Anterior cingulate cortex (tissue), 58 donors: ENCODE measurements around the gene DNAH9.

Experiments used
- DNase-seq, 58 donors: peaks; one replicate each; lab custom pipeline; 2025; lab: John Stamatoyannopoulos, UW

Gene DNAH9

GRCh38 chr17:11608396-11608795 is 10.1 kb downstream of the DNAH9 start:
- DNase-seq, result peak in 4 of 58 donors; percentile 1 to 17 (median 6)

- DNase-seq, result peak in 1 of 58 donors; percentile 1
Measured at GRCh38 chr17:11610999-11611566, 12.8 kb downstream of the DNAH9 start.

GRCh38 chr17:11612956-11613355 is 14.7 kb downstream of the DNAH9 start:
- DNase-seq, result no peak

DNA sequence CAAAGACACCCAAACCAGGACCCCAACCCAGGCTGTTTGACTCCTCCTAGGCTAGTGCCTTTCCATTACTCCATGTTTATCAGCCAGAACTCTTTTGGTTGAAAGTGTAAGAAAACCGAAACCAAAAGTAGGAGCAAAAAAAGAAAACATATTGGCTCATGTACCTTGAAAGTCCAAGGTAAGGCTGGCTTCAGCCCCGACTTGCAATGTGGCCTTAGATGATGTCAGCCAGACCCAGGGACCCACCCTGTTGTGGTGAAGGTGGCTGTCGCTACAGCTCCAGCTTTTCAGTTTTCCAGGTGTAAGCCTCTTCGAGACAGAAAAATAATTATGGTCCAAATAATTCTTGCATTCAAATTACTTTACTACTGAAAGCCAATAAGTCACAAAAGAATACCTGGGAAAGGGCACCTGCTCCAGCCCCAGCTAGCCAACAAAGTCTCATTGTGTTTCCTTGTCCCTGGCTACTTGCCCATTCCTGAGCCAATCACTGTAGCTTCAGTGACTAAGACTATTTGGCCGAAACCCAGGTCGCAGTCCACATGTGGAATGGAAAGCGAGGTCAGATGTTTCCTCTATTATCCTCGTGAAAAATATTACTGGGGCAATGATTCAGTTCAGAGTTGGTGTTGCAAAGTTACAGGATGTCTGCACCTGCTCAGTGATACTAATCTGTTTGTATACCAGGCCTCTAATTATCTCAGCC is 20.7 kb downstream of the DNAH9 start:
- DNase-seq, result peak in 1 of 58 donors; percentile 68

DNA sequence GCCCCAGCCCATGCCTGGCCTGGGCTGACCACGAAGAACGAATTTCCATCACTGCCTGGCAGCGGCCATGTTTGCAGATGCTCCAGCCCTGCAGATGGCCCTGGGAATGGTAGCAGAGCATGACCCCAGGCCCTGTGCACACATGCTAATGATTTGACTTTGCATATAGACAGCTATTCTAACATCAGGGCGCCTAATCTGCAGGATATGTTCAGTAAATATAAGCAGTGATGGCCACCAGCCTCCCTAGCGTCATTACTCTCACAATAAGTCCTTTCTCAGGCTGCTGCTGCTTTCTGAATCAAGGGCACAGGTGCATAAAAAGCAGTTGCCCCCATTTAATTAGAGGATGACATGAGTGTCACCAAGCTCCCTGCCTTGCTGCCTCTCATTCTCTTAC is 24.2 kb downstream of the DNAH9 start:
- DNase-seq, result no peak

DNA sequence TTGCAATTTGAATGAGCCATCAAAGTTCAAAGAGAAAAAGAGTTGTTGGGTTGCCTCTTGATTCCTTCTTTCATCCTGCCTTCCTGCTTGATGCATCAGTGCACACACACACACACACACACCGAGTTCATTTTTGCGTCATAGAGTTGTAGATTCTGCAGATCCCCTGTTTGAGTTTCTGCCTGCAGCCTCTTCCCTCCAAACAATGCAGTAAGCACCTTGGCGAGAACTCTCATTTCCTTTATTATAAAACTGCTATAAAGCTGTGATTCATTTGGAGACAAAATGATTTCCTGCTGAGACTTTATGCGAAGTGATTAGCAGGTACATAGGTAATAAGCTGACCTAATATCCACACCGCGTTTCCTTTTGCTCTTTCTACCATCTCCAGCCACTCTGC is 26.7 kb downstream of the DNAH9 start:
- no peak for DNase-seq

DNA sequence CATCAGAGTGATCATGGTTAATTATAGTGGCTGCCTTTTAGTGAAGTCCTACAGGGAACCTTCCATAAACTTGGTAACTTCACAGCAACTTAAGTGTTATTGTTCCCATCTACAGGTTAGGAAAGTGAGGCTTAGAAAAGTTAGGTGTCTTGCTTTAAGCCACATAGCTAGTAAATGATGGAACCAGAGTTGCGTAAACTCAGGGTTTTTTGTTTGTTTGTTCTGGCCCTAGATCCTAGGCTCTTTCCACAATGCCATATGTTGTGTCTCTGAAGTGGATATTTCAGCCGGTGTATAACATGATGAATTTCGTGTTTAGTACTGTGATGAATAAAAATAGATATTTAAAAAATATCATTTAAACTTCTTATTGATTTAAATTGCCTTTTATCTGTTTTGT is 27.6 kb downstream of the DNAH9 start:
- DNase-seq, result no peak

DNA sequence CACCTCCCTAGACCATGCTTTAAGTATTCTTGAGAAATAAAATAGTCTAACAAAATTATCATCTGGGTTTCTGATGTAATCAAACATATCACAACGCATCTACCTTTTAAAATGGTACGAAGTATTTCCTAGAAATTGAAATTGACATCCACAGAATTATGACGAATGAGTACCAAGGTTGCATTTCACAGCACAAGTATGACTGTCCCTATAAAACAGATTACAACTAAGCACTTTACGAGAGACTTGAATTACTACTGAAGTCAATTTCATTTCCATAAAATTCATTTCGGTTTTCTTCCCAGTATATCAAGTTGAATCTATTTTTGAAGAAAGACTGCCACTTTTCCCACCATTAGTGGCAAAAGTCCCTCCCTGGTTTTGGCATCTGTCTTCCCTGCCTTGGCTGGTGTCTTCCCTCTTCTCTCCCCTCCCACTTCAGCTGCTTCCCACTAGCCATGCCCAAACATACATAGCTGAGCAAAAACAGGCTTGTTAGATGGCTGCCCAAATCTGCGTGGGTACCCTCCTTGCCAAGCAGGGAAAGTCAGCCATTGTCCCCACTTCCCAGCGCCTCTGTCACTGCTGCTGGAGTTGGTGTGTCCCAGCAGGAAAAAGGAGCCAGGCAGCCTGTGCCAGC is 29.2 kb downstream of the DNAH9 start:
- no peak for DNase-seq

GRCh38 chr17:11628374-11628773 is 30.1 kb downstream of the DNAH9 start:
- DNase-seq, result no peak

- no peak for DNase-seq
Measured at GRCh38 chr17:11628831-11629230, 30.6 kb downstream of the DNAH9 start.

DNA sequence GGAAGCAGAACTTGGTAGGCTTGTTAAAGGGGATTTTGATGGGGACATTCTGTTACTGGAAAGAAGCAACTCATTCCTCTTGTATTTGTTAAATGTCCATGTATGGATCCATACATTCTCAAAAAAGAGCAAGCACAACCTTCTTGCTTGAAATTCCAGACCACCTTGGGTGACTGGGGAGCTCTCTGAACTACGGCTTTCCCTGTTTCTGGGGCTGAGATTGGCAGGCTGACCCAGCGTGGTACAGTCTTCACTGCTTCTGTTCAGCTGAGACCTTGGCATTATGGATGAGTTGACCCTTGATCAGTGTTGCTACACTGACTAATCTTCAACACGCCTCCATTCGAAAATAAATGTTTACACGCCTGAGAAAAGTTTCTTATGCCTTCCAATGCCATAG is 38.5 kb downstream of the DNAH9 start:
- DNase-seq, result no peak

DNA sequence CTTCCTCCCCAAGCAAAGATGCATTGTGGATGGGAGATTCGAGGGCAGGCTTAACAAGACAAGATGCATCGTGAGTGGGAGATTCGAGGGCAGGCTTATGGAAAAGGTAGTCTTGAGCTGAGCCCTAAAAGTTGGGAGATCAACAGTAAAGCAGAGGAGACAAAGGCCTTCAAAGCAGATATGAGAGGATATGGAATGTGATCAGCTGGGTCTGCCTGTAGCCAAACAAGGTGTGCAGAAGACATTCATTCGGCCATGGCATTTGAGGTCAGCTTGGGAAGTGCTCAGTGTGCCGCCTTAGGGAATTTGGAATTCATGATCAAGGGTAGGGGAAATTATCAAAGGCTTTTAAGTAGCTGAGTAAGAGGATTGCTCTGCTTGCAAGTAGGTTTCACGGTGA is 39.5 kb downstream of the DNAH9 start:
- no peak for DNase-seq

- no peak for DNase-seq
Measured at GRCh38 chr17:11638700-11639265, 40.5 kb downstream of the DNAH9 start.

GRCh38 chr17:11639736-11640462 is 41.6 kb downstream of the DNAH9 start:
- no peak for DNase-seq

GRCh38 chr17:11640463-11640814 is 42.2 kb downstream of the DNAH9 start:
- no peak for DNase-seq

DNA sequence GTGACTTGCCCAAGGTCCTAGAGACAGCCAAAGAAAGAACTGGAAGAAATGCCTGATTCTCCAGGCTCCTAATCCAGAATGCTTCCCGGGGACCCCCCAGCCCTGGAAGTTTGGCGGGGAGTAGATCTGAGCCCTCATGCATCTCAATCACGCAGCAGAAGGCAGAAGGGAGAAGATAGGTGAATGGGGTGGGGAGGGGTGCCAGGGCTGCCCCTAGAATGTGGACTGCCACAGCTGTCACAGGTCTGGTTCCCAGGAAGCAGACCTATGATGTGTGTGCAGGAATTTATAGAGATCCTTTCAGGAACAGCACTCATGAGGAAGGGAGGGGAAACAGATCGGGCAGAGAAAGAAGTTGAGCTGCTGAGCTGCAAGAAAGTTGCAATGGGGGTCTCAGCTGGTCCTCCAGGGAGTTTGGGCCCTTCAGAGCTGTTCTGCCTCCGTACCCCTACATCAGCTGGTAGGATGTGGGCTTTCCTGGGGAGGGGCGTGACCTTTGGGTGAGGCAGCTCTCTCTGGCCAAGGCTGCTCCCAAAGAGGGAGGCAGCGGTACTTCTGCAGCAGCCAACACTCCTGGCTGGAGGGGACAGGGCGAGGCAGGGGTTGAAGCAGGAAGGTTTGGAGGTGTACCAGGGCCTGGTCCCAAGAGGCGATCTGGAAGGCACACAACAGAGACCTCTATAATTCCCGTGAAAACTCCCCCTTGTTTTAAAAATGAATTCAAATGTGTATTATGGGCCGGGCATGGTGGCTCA is 43.4 kb downstream of the DNAH9 start:
- DNase-seq, result no peak

DNA sequence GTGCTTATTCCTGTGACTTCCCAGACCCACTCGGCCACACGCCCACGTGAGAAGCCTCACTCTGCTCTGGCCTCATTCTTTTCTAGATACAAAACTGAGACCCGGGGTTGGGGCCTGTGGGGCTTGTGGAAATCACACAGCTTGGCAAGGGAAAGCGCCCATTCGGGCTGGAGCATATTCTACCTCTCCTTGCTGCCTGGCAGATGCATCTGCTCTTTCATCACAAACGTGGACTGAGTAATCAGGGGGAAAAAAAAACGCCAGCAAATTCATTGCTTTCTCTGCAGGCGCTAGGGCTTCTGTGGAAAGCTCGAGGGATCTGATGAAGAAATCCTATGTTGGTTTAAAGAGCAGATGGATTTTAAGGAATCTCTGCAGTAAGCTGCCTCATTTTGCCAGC is 44.4 kb downstream of the DNAH9 start:
- peak in 7 of 58 donors; percentile 1 to 26 (median 7) for DNase-seq

- DNase-seq, result no peak
Measured at GRCh38 chr17:11643851-11644250, 45.6 kb downstream of the DNAH9 start.

DNA sequence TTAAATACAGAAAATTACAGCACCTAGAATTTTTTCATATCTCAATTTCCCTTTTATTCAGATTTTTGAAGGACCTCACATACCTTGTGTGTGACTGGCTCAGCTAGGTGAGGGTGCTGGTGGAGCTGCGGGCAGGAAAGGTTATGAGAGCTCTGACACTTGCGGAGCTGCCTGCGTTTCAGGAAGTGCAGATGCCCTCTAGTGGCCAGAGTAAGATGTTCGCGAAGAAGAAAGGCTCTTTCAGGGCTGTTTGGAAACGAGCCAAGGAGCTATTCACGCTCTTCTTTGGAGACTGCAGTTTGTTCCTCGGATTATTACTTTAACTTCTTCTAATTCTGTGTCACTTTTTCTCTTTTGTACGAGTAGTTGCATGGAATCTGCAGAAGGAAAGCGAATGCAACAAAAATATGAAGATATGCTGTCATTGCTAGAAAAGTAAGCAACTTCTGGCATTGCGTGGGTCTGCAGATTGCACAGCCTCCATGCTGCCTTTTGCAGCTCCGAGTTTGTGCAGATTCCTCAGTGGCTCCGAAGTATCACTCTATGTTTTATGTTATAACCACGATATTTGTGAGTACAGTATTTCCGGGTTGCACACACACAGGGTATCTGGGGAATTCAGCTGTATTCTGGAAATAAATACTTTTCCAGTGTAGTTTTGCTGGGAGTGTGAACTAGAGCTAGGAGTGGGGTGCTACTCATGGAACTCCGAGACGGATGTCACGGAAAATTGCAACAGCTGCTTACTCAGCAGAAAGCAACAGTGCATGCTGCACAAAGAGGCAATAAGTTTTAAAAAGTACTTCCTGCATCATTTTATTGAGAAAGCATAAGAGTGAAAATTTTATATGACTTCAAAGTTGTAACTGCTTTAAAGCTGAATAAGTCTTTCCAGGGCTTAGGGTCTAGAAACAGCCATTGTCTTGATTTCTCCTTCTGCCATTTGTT is 46.3 kb downstream of the DNAH9 start:
- DNase-seq, result peak in 52 of 58 donors; percentile 2 to 82 (median 50)
